K562 (cell line): Measurements from ENCODE around the gene FOXO4. TPM values are rescaled to one million over a fixed set of nuclear protein-coding genes. Genes with fewer than 3 reads are reported as not detected.

Source experiments
- FOXJ3 ChIP-seq: sonication (generic); formaldehyde crosslinking; IDR thresholded peaks from 2 replicates; pipeline ENCODE4 v1.4.0; 2020; ENCODE audit warnings: mild to moderate bottlenecking, missing genetic modification reagents
- GMEB1 ChIP-seq: fragments of 250-450 bp; sonication (Bioruptor Pico); IDR thresholded peaks from 2 replicates; pipeline ENCODE4 v1.4.0; 2020; ENCODE audit warnings: mild to moderate bottlenecking
- HCFC1 ChIP-seq: IDR thresholded peaks from 2 replicates; pipeline ENCODE4 v1.6.1; 2012; ENCODE audit warnings: low read depth, low read length, improper control_type of control experiment
- HOXB6 ChIP-seq: fragments of 250-450 bp; sonication (Bioruptor Pico); IDR thresholded peaks from 2 replicates; pipeline ENCODE4 v1.5.1; 2022; ENCODE audit warnings: mild to moderate bottlenecking, borderline replicate concordance
- KDM4B ChIP-seq, 2 experiments: fragments of 450-650 bp in 1 of 2; sonication (generic) in 1 of 2; IDR thresholded peaks; 2 replicates each; pipeline ENCODE4 v1.6.1; 2016 to 2017; ENCODE audit warnings: borderline replicate concordance in 2 of 2, antibody characterized with exemption in 1 of 2, low read depth in 1 of 2, mild to moderate bottlenecking in 1 of 2
- MGA ChIP-seq: fragments of 450-650 bp; IDR thresholded peaks from 2 replicates; pipeline ENCODE4 v1.6.1; 2016; ENCODE audit warnings: mild to moderate bottlenecking, moderate library complexity
- NR2C2 ChIP-seq, 2 experiments: fragments of 200-800 bp in 1 of 2; sonication (Bioruptor generic) in 1 of 2; sonication (generic) in 1 of 2; formaldehyde crosslinking in 1 of 2; IDR thresholded peaks; 2 replicates each; pipeline versions ENCODE4 v1.6.1 to v1.8.0; 2016 to 2022; ENCODE audit warnings: mild to moderate bottlenecking in 1 of 2, missing compliant biosample characterization in 1 of 2, missing genetic modification characterization in 1 of 2, missing genetic modification reagents in 1 of 2
- SMAD2 ChIP-seq: fragments of 150-350 bp; IDR thresholded peaks from 2 replicates; pipeline ENCODE4 v1.6.1; 2014; ENCODE audit warnings: low read depth, mild to moderate bottlenecking, low read length
- ZEB2 ChIP-seq: fragments of 450-650 bp; IDR thresholded peaks from 2 replicates; pipeline ENCODE4 v1.6.1; 2016
- ZNF184 ChIP-seq: sonication (generic); formaldehyde crosslinking; IDR thresholded peaks from 2 replicates; pipeline ENCODE4 v1.5.0; 2020; ENCODE audit warnings: missing genetic modification reagents
- ZNF79 ChIP-seq: fragments of 250-450 bp; sonication (Bioruptor Pico); IDR thresholded peaks from 2 replicates; pipeline ENCODE4 v1.4.0; 2020; ENCODE audit warnings: low read depth, mild to moderate bottlenecking, moderate library complexity
- polyA plus RNA-seq, 8 experiments: library from polyadenylated mRNA; depleted of rRNA in 4 of 8; stranded (reverse) in 5 of 8; unstranded in 3 of 8; fragments of >200 nt; fragmentation: Nextera tagmentation in 2 of 8; fragmentation: Illumina TruSeq in 1 of 8; extraction: Ambion mirVana in 2 of 8; extraction: Trizol in 1 of 8; gene quantifications; 2 replicates each; pipeline versions ENCODE4 v1.2.1 to v1.2.3, GENCODE V29; 2011 to 2014; ENCODE audit warnings: inconsistent platforms in 1 of 8, missing spikeins in 1 of 8
- total RNA-seq, 7 experiments: library from RNA; depleted of rRNA in 6 of 7; stranded (reverse); fragments of >200 nt in 6 of 7; fragmentation: Illumina TruSeq in 2 of 7; extraction: Trizol in 2 of 7; gene quantifications; 2 replicates each; pipeline versions ENCODE4 v1.2.1 to v1.2.3, GENCODE V29; 2011 to 2021; ENCODE audit warnings: low replicate concordance in 1 of 7

The FOXO4 gene
- total and polyA plus RNA-seq, 9 of the 15 experiments (the other 6 are each of a cell fraction or from before 2014, with no cell fraction given), result 0.13 to 26.6 (median 8.5) TPM

- TF ChIP-seq MGA, result no peak; the same call in 1 of the 2 replicates
- TF ChIP-seq HCFC1, result peak; percentile 92
- TF ChIP-seq FOXJ3, result no peak
- peak in 1 of 2 experiments; percentile 51; a peak in 1 of 4 replicates for TF ChIP-seq KDM4B (IDR thresholded peaks at IDR 0.05; ENCODE audit: borderline replicate concordance in 2 of 2, low read depth in 1 of 2)
- TF ChIP-seq ZNF79, result no peak
- no peak for TF ChIP-seq SMAD2
- no peak for TF ChIP-seq NR2C2 (CRISPR knock-in tag; IDR thresholded peaks at IDR 0.05)
- TF ChIP-seq NR2C2 (tag; IDR thresholded peaks at IDR 0.05), result peak; percentile 60; the same call in 1 of the 2 replicates
- TF ChIP-seq ZNF184, result no peak
- TF ChIP-seq GMEB1, result peak; percentile 99
- no peak for TF ChIP-seq HOXB6 (CRISPR knock-in tag)
- TF ChIP-seq ZEB2, result peak; percentile 69; the same call in 1 of the 2 replicates
Measured at GRCh38 chrX:71068044-71068918, 27.4 kb upstream of the FOXO4 start, which contains the start of gene SNX12 (continued).
